NB4 (cell line): ENCODE results near the gene EVI5.
"Not testable (repeated sequence)": the region's sequence is repeated elsewhere in the genome, so short reads cannot be mapped to it uniquely, and the experiment has no call there.

Experiments
- DNase-seq: peaks from one replicate; pipeline ENCODE4 v3.0.0; 2010; ENCODE audit warnings: low read depth
- H3K4me3 ChIP-seq: one replicate; pipeline ENCODE4 v1.5.1; 2011; ENCODE audit warnings: mild to moderate bottlenecking, low read depth, low read length, moderate library complexity
- MYC ChIP-seq: IDR thresholded peaks from 2 replicates; pipeline ENCODE4 v1.6.1; 2011; ENCODE audit warnings: low read depth, low read length
- POLR2A ChIP-seq: IDR thresholded peaks from 2 replicates; pipeline ENCODE4 v1.6.1; 2011; ENCODE audit warnings: mild to moderate bottlenecking; ENCODE audit not compliant: insufficient read length; ENCODE audit errors: extremely low read depth
- TF ChIP-seq, protein P1 (sequence below): IDR thresholded peaks from one replicate; pipeline ENCODE4 v1.5.1; 2012; ENCODE audit warnings: low read depth, low read length
- TF ChIP-seq, protein P2 (sequence below): IDR thresholded peaks from 2 replicates; pipeline ENCODE4 v1.6.1; 2011; ENCODE audit warnings: low read depth, low read length

Gene EVI5

DNA sequence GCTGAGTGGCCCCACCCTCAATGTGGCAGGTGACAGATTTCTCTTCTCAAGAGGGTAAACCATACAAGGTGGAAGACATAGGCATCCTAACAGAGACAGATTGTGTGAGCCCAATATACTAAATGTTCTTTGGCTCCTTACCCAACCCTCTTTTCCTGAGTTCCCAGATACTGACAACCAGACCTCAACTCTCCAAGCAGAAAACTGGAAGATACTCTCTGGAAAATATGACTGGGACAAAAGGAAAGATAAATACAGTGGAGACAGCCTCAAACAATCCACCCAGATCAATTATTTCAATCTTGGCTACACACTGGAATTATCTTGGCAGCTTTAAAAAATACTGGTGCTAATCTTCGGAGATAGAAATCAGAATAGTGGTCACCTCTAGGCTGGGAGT lies 6.5 kb downstream of the EVI5 start:
- H3K4me3 ChIP-seq, result no peak overlapping the region
- DNase-seq, result no peak
- TF ChIP-seq, protein P1, sequence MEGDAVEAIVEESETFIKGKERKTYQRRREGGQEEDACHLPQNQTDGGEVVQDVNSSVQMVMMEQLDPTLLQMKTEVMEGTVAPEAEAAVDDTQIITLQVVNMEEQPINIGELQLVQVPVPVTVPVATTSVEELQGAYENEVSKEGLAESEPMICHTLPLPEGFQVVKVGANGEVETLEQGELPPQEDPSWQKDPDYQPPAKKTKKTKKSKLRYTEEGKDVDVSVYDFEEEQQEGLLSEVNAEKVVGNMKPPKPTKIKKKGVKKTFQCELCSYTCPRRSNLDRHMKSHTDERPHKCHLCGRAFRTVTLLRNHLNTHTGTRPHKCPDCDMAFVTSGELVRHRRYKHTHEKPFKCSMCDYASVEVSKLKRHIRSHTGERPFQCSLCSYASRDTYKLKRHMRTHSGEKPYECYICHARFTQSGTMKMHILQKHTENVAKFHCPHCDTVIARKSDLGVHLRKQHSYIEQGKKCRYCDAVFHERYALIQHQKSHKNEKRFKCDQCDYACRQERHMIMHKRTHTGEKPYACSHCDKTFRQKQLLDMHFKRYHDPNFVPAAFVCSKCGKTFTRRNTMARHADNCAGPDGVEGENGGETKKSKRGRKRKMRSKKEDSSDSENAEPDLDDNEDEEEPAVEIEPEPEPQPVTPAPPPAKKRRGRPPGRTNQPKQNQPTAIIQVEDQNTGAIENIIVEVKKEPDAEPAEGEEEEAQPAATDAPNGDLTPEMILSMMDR, result no peak
- no peak for TF ChIP-seq MYC
- TF ChIP-seq, protein P2, sequence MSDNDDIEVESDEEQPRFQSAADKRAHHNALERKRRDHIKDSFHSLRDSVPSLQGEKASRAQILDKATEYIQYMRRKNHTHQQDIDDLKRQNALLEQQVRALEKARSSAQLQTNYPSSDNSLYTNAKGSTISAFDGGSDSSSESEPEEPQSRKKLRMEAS, result no peak
- no peak for TF ChIP-seq POLR2A

DNA sequence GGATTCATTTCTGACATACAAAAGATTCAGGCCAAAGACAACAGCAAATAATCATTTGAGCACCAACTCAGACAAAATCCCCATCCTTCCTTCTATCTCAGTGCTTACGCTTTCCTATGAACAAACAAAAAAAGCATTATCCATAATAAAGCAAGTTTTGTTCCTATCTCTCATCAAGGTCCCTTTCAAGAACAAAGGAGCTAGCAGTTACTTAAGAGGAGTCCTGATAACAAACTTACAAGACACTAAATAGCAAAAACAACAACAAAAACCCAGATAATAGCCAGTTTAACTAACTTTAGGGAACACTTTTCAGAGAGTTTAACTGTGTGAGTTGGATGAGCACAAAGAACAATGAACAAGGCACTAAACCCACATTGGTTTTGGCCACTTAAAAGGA lies 10.5 kb downstream of the EVI5 start:
- DNase-seq, result no peak
- no peak overlapping the region for H3K4me3 ChIP-seq
- TF ChIP-seq MYC (no peak), POLR2A (no peak)
- TF ChIP-seq, protein P2, result no peak
- TF ChIP-seq, protein P1, result no peak

DNA sequence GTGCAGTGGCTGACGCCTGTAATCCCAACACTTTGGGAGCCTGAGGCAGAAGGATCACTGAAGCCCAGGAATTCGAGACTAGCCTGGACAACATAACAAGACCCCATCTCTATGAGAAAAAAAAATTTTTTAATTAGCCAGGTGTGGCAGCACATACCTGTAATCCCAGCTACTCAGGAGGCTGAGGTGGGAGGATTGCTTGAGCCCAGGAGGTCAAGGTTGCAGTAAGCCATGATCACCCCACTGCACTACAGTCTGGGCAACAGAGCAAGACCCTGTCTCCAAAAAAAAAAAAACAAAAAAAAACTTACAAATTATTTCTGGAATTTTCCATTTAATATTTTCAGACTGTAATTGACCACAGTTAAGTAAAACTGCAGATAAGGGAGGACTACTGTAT lies 11.2 kb downstream of the EVI5 start:
- not testable (repeated sequence) for DNase-seq, H3K4me3 ChIP-seq

DNA sequence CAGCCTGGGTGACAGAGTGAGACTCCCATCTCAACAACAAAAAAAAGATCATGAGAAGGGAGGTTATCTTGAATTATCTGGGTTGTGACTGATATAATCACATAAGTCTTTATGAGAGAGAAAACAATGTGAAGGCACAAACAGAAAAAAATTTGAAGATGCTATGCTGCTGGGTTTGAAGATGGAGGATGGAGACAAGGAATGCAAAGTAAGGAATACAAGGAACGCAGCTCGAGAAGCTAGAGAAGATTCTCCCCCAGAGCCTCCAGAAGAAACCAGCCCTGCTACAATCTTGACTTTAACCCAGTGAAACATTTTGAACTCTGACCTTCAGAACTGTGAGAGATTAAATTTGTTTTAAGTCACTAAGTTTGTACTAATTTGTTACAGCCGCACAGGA lies 15.1 kb downstream of the EVI5 start:
- DNase-seq, result no peak
- TF ChIP-seq, protein P2, result no peak
- no peak for TF ChIP-seq MYC
- TF ChIP-seq POLR2A, result no peak
- TF ChIP-seq, protein P1, result no peak
- no peak overlapping the region for H3K4me3 ChIP-seq

DNA sequence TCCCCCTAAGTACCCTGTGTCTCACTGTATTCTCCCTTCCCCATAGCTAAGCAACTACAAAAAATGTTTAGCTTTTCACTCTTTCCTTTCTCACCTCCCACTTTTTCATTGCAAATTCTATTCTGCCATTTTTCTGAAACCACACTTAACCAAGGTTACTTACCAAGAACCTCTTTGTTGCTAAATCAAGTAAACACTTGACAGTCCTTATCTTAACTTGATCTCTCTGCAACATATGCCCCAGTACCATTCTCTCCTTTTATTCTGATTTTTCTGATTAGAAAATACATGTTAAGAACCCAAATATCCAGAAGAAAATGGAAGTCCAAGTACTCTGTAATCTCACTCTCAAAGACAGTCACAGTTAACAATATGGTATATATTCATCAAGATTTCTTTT lies 16.0 kb downstream of the EVI5 start:
- no peak for DNase-seq
- no peak overlapping the region for H3K4me3 ChIP-seq
- TF ChIP-seq, protein P2, result no peak
- TF ChIP-seq MYC, result no peak
- TF ChIP-seq, protein P1, result no peak
- no peak for TF ChIP-seq POLR2A

DNA sequence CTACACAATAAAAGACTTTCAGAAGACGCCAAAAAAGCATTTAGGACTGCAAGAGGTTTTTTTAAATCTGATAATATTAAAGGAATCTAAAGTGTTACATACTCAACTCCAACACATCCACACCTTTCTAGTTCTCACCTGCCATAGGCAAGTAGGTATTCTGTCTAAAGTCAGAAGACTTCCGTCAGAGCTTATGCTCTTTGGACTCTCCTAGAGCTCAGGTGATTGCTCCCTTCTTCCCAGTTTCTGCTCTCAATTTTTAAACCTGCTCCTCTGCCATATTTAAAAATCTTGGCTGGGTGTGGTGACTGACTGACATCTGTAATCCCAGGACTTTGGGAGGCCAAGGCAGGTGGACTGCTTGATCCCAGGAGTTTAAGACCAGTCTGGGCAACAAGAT lies 16.6 kb downstream of the EVI5 start:
- no peak overlapping the region for H3K4me3 ChIP-seq
- DNase-seq, result no peak
- TF ChIP-seq, protein P2, result no peak
- TF ChIP-seq, protein P1, result no peak
- TF ChIP-seq POLR2A, result no peak
- no peak for TF ChIP-seq MYC
